Left lung (tissue), 10 donors: Measurements from ENCODE around the gene PEX10. TPM values are rescaled to one million over a fixed set of nuclear protein-coding genes. Genes with fewer than 3 reads are reported as not detected.

Source experiments
- ATAC-seq: fragments of 200-7000 bp; cut with Tn5 transposase; one replicate; pipeline ENCODE4 v1.9.1; 2020; ENCODE audit warnings: moderate library complexity
- DNase-seq, 4 donors: peaks; one replicate each; pipeline ENCODE4 v3.0.0-alpha.2; 2013 to 2020
- H3K27ac ChIP-seq, 2 donors: fragments of 200-600 bp; sonication (generic) in 1 of 2; one replicate each; pipeline versions ENCODE4 v1.5.0 to v1.8.0; 2020 to 2021
- H3K27me3 ChIP-seq, 2 donors: fragments of 200-600 bp; sonication (generic) in 1 of 2; one replicate each; pipeline versions ENCODE4 v1.5.0 to v1.8.0; 2020 to 2021
- H3K36me3 ChIP-seq, 2 donors: fragments of 200-600 bp; sonication (generic) in 1 of 2; one replicate each; pipeline versions ENCODE4 v1.5.0 to v1.8.0; 2020 to 2021
- H3K4me1 ChIP-seq, 2 donors: fragments of 200-600 bp; one replicate each; pipeline ENCODE4 v1.8.0; 2021
- H3K4me3 ChIP-seq, 2 donors: fragments of 200-600 bp; sonication (generic) in 1 of 2; one replicate each; pipeline versions ENCODE4 v1.5.0 to v1.8.0; 2020 to 2021; ENCODE audit warnings: mild to moderate bottlenecking in 1 of 2
- H3K9me3 ChIP-seq, 2 donors: fragments of 200-600 bp; sonication (generic) in 1 of 2; one replicate each; pipeline versions ENCODE4 v1.5.0 to v1.8.0; 2020 to 2021
- CTCF ChIP-seq, 2 donors: fragments of 200-600 bp; sonication (generic) in 1 of 2; IDR thresholded peaks; one replicate each; pipeline versions ENCODE4 v1.5.0 to v1.8.0; 2021; ENCODE audit warnings: antibody characterized with exemption in 2 of 2
- intact Hi-C, 2 donors: fragments of 100-400 bp; cut with DNase I; formaldehyde crosslinking; loops; one replicate each; pipeline versions ENCODE4 v1.11.2 to v1.14.2; 2022
- polyA plus RNA-seq, 6 donors: library from polyadenylated mRNA; unstranded; fragments of 120-200 nt; gene quantifications; one replicate each; pipeline ENCODE4 v1.2.1, GENCODE V29; 2013; ENCODE audit not compliant: insufficient read length in 6 of 6
- total RNA-seq, 2 donors: library from RNA; stranded (reverse); fragmentation: NEBNext Ultra II Directional; extraction: Animal tissue kit (Norgen Biotek cat#: 25700); gene quantifications; one replicate each; pipeline ENCODE4 v1.2.1, GENCODE V29; 2021
- donor health status: DM: no; HTN: yes; CAD: no.
- donor health status: DM: no; HTN: no; CAD: no.

The PEX10 gene
- total and polyA plus RNA-seq, 8 donors = 14.3 to 22.9 (median 17.4) TPM

- DNase-seq (no peak), ATAC-seq (no peak)
- Histone ChIP-seq H3K9me3 (no peaks in the 10 kb centered on the region), H3K4me1 (peaks cover 13 to 37% of the 10 kb centered on the region in 2 donors), H3K27ac (no peak overlapping the region), H3K4me3 (peak overlapping the region in 1 of 2 donors; percentile 98), H3K36me3 (peaks cover 6 to 53% of the 10 kb centered on the region in 2 donors), H3K27me3 (no peaks in the 10 kb centered on the region)
- no peak for TF ChIP-seq CTCF (IDR thresholded peaks at IDR 0.05)
- intact Hi-C loops = no loop called here
Observed at GRCh38 chr1:2393471-2393877, 18.9 kb downstream of the PEX10 start.

GRCh38 chr1:2392686-2393085 is 19.7 kb downstream of the PEX10 start:
- H3K9me3 ChIP-seq = no peaks in the 10 kb centered on the region
- peaks cover 13 to 37% of the 10 kb centered on the region in 2 donors for H3K4me1 ChIP-seq
- TF ChIP-seq CTCF (IDR thresholded peaks at IDR 0.05) = no peak
- intact Hi-C loops = no loop called here
- ATAC-seq (no peak), DNase-seq (peak in 1 of 4 donors; percentile 59)
- no peaks in the 10 kb centered on the region for H3K27me3 ChIP-seq
- no peak overlapping the region for H3K27ac ChIP-seq
- peak overlapping the region; percentile 81 to 98 for H3K4me3 ChIP-seq
- peaks cover 6 to 45% of the 10 kb centered on the region in 2 donors for H3K36me3 ChIP-seq

- H3K27me3 ChIP-seq = no peaks in the 10 kb centered on the region
- intact Hi-C loops = no loop called here
- H3K4me1 ChIP-seq = peaks cover 13 to 37% of the 10 kb centered on the region in 2 donors
- DNase-seq (no peak), ATAC-seq (peak; percentile 12)
- peak overlapping the region; percentile 81 to 98 for H3K4me3 ChIP-seq
- H3K27ac ChIP-seq = peak overlapping the region; percentile 67 to 87
- peaks cover 3 to 39% of the 10 kb centered on the region in 2 donors for H3K36me3 ChIP-seq
- TF ChIP-seq CTCF (IDR thresholded peaks at IDR 0.05) = no peak
- no peaks in the 10 kb centered on the region for H3K9me3 ChIP-seq
Observed at GRCh38 chr1:2391931-2392509, 20.3 kb downstream of the PEX10 start.

- intact Hi-C loops = no loop called here
- peak within 1 kb of the TSS; percentile 67 to 87 for H3K27ac ChIP-seq
- DNase-seq = peak; percentile 99 to 100 (median 100)
- peak; percentile 97 for ATAC-seq
- peak within 1 kb of the TSS; percentile 81 to 98 for H3K4me3 ChIP-seq
- H3K36me3 ChIP-seq = peaks cover 3 to 31% of the 10 kb centered on the region in 2 donors
- no peaks in the 10 kb centered on the region for H3K9me3 ChIP-seq
- no peaks in the 10 kb centered on the region for H3K27me3 ChIP-seq
- peak in 1 of 2 donors; percentile 6 for TF ChIP-seq CTCF (IDR thresholded peaks at IDR 0.05)
- peaks cover 13 to 37% of the 10 kb centered on the region in 2 donors for H3K4me1 ChIP-seq
Observed at GRCh38 chr1:2391041-2391930, 21.1 kb downstream of the PEX10 start, which contains the start of the genes MORN1 and RER1. Gene MORN1, minus strand, starts transcription at chr1:2391554. Its CDS starts 21 bp downstream, at chr1:2391533. Gene RER1, plus strand, starts transcription at chr1:2391841. Its CDS starts 3,950 bp downstream, at chr1:2395791.

GRCh38 chr1:2389644-2390043 is 22.7 kb downstream of the PEX10 start:
- Histone ChIP-seq H3K4me1 (peaks cover 13 to 35% of the 10 kb centered on the region in 2 donors), H3K36me3 (peaks cover 0 to 15% of the 10 kb centered on the region in 2 donors), H3K4me3 (no peak overlapping the region), H3K27ac (no peak overlapping the region), H3K9me3 (no peaks in the 10 kb centered on the region), H3K27me3 (no peaks in the 10 kb centered on the region)
- TF ChIP-seq CTCF (IDR thresholded peaks at IDR 0.05) = no peak
- intact Hi-C loops = loop anchor here in 1 of 2 donors (10.0 kb wide), 1 partner anchor 195 kb away; the partner anchor contains the start of gene FAAP20
- no peak for ATAC-seq
- peak in 1 of 4 donors; percentile 30 for DNase-seq
